Mononuclear cell (primary cell): ENCODE data around the gene ZNF648. TPM values are rescaled to one million over a fixed set of nuclear protein-coding genes. Genes with fewer than 3 reads are reported as not detected.
A peak's percentile ranks its signal among the peaks of the same experiment; 100 is the strongest.
"Not testable (repeated sequence)": the region's sequence is repeated elsewhere in the genome, so short reads cannot be mapped to it uniquely, and the experiment has no call there.

Experiments
- H3K27me3 ChIP-seq: 2 replicates; pipeline ENCODE4 v1.6.0; 2011; ENCODE audit warnings: low read length, control low read depth; ENCODE audit not compliant: insufficient read depth
- H3K4me1 ChIP-seq: 2 replicates; pipeline ENCODE4 v1.5.1; 2011; ENCODE audit warnings: mild to moderate bottlenecking, low read length, control low read depth; ENCODE audit not compliant: insufficient read depth
- H3K4me3 ChIP-seq: 2 replicates; pipeline ENCODE4 v1.5.1; 2011; ENCODE audit warnings: mild to moderate bottlenecking, low read length, moderate library complexity
- H3K9me3 ChIP-seq: 2 replicates; pipeline ENCODE4 v1.5.1; 2011; ENCODE audit warnings: low read depth, mild to moderate bottlenecking, control low read depth, low read length
- total RNA-seq: library from RNA; depleted of rRNA; stranded (reverse); fragments of >200 nt; gene quantifications from one replicate; pipeline ENCODE4 v1.2.3, GENCODE V29; 2012

The ZNF648 gene
- total RNA-seq, 1 donor, result not detected

- H3K9me3 ChIP-seq, result no peaks in the 10 kb centered on the region
- H3K4me1 ChIP-seq, result no peaks in the 10 kb centered on the region
- H3K4me3 ChIP-seq, result no peak overlapping the region
- H3K27me3 ChIP-seq, result peaks cover 20% of the 10 kb centered on the region
These were observed 4.7 kb downstream of the ZNF648 start for GRCh38 chr1:182056601-182057366.

GRCh38 chr1:182054698-182055326 is 6.7 kb downstream of the ZNF648 start:
- Histone ChIP-seq H3K9me3 (no peaks in the 10 kb centered on the region), H3K4me1 (no peaks in the 10 kb centered on the region), H3K4me3 (no peak overlapping the region), H3K27me3 (peaks cover 20% of the 10 kb centered on the region)

- no peaks in the 10 kb centered on the region for H3K4me1 ChIP-seq
- H3K27me3 ChIP-seq, result peaks cover 9% of the 10 kb centered on the region
- no peak overlapping the region for H3K4me3 ChIP-seq
- H3K9me3 ChIP-seq, result no peaks in the 10 kb centered on the region
These were observed 9.2 kb downstream of the ZNF648 start for GRCh38 chr1:182052355-182052754.

- H3K4me3 ChIP-seq, result no peak overlapping the region
- H3K27me3 ChIP-seq, result peaks cover 5% of the 10 kb centered on the region
- H3K9me3 ChIP-seq, result no peaks in the 10 kb centered on the region
- H3K4me1 ChIP-seq, result no peaks in the 10 kb centered on the region
These were observed 9.6 kb downstream of the ZNF648 start for GRCh38 chr1:182051938-182052337.

GRCh38 chr1:182050481-182051448 is 10.7 kb downstream of the ZNF648 start:
- no peak overlapping the region for H3K4me3 ChIP-seq
- no peaks in the 10 kb centered on the region for H3K9me3 ChIP-seq
- no peaks in the 10 kb centered on the region for H3K4me1 ChIP-seq
- no peaks in the 10 kb centered on the region for H3K27me3 ChIP-seq

- H3K4me1 ChIP-seq, result no peaks in the 10 kb centered on the region
- no peak overlapping the region for H3K4me3 ChIP-seq
- no peaks in the 10 kb centered on the region for H3K27me3 ChIP-seq
- no peaks in the 10 kb centered on the region for H3K9me3 ChIP-seq
These were observed 12.9 kb downstream of the ZNF648 start for GRCh38 chr1:182048562-182048961.

GRCh38 chr1:182046763-182047162 is 14.7 kb downstream of the ZNF648 start:
- H3K27me3 ChIP-seq, result no peaks in the 10 kb centered on the region
- no peaks in the 10 kb centered on the region for H3K4me1 ChIP-seq
- no peaks in the 10 kb centered on the region for H3K9me3 ChIP-seq
- H3K4me3 ChIP-seq, result no peak overlapping the region

- not testable (repeated sequence) for H3K4me3 ChIP-seq, H3K27me3 ChIP-seq, H3K9me3 ChIP-seq, H3K4me1 ChIP-seq
These were observed 16.0 kb downstream of the ZNF648 start for GRCh38 chr1:182045481-182045880.

- Histone ChIP-seq H3K9me3 (no peaks in the 10 kb centered on the region), H3K4me3 (no peak overlapping the region), H3K4me1 (peaks cover 6% of the 10 kb centered on the region), H3K27me3 (no peaks in the 10 kb centered on the region)
These were observed 19.9 kb downstream of the ZNF648 start for GRCh38 chr1:182041615-182042014.

GRCh38 chr1:182038220-182038619 is 23.3 kb downstream of the ZNF648 start:
- Histone ChIP-seq H3K4me1 (peaks cover 6% of the 10 kb centered on the region), H3K4me3 (no peak overlapping the region), H3K27me3 (no peaks in the 10 kb centered on the region), H3K9me3 (no peaks in the 10 kb centered on the region)

GRCh38 chr1:182035097-182035770 is 26.3 kb downstream of the ZNF648 start:
- Histone ChIP-seq H3K27me3 (no peaks in the 10 kb centered on the region), H3K4me1 (peaks cover 1% of the 10 kb centered on the region), H3K9me3 (no peaks in the 10 kb centered on the region), H3K4me3 (no peak overlapping the region)

GRCh38 chr1:182032251-182032650 is 29.3 kb downstream of the ZNF648 start:
- Histone ChIP-seq H3K27me3 (no peaks in the 10 kb centered on the region), H3K4me3 (no peak overlapping the region), H3K9me3 (no peaks in the 10 kb centered on the region), H3K4me1 (peaks cover 12% of the 10 kb centered on the region)

GRCh38 chr1:182029379-182030331 is 31.9 kb downstream of the ZNF648 start:
- peak overlapping the region; percentile 68 for H3K4me3 ChIP-seq
- H3K9me3 ChIP-seq, result no peaks in the 10 kb centered on the region
- no peaks in the 10 kb centered on the region for H3K27me3 ChIP-seq
- peaks cover 12% of the 10 kb centered on the region for H3K4me1 ChIP-seq

- peak overlapping the region; percentile 68 for H3K4me3 ChIP-seq
- H3K4me1 ChIP-seq, result peaks cover 12% of the 10 kb centered on the region
These were observed 32.5 kb downstream of the ZNF648 start for GRCh38 chr1:182029002-182029378.

More at GRCh38 chr1:182029002-182029378, 32.5 kb downstream of the ZNF648 start:
- Histone ChIP-seq H3K9me3 (no peaks in the 10 kb centered on the region), H3K27me3 (no peaks in the 10 kb centered on the region)
